NOMO-1 (cell line): Measurements from ENCODE around the gene ANKS1A.

Experiments used
- DNase-seq, 2 experiments: peaks; one replicate each; lab custom pipeline; 2025; ENCODE audit not compliant: unreplicated experiment in 2 of 2; lab: John Stamatoyannopoulos, UW

Gene ANKS1A

DNA sequence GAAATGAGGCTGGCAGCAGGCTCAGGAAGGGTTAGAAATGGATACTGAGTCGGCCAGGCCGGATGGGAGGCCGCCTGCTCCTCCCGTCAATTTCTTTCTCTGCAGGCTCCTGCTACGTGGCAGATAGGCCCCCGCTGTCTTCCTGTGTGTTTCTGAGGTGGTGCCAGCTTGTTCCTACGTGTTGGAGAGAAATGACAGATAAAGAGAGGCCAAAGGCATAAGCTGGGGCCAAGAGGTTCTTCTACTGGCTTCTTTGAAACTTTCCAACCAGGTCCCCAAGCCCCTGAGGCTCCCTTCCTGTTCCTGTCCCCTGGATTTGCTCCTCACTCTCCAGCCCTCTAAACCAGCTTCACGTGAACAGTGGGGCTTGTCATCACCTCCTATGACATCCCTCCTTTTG is 175.2 kb downstream of the ANKS1A start:
- no peak for DNase-seq

DNA sequence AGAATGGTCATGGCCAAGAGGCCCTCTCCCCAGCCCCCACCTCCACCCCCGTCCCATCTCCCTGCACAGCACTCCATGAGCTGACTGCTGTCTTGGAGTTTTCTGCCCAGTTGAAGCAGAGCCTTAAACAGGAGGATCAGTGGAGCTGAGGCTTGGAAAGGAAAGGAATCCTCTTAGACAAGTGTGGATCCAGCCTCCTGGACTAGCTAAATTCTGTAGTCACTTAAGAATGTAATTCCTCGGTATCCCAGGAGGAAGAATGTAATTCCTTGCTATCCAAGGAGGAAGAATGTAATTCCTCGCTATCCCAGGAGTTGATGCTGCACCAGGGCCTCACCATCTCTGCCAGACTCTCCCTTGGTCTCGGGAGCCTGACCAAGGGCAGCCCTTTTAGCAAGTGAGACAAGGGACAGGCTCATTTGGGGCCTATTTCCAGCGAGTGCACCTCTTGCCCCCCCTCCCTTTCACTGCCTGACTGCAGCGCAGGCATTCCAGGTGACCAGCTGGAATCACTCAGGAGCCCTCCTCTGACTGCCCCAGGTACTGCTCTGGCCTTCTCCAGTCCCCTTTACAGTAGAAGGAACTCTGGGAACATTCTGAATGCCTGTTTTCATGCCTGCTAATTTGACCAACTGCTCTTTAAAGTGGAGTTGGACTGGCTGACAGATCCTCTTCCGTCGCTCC is 175.8 kb downstream of the ANKS1A start:
- no peak for DNase-seq

DNA sequence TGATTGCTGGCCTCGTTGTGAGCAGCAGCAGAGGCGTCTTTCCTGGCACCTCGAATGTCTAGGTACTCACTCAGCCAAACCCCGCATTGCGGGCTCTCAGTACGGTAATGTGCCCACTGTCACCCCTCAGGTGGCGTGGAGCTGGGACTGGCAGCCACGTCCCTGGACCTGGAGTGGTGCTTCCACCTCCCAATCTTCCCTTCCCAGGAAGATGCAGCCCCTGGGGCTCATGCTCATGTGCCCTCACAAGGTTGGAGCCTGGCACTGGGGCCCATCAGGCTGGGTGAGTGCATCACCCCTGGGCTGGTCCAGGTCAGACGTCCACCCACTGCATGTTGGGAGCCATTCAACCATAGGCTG is 176.4 kb downstream of the ANKS1A start:
- no peak for DNase-seq

DNA sequence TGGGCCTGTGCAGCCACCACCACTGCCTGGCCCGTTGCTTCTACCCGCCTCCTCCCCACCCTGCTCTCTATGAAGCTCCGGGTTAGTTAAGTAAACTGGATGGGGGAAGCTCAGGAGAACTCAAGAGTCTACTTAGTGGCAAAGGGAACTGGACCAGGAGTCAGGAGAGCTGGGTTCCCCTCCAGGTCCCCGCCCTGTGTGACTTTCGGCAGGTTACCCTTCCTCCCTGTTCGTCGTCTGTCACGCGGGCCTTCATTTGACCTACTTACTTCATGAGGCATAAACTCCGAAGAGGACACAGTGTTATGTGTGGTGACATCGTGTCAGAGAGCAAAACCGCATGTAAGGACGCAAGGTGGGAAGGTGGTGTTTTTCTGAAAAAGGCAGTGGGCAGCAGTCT is 176.8 kb downstream of the ANKS1A start:
- DNase-seq, result no peak

DNA sequence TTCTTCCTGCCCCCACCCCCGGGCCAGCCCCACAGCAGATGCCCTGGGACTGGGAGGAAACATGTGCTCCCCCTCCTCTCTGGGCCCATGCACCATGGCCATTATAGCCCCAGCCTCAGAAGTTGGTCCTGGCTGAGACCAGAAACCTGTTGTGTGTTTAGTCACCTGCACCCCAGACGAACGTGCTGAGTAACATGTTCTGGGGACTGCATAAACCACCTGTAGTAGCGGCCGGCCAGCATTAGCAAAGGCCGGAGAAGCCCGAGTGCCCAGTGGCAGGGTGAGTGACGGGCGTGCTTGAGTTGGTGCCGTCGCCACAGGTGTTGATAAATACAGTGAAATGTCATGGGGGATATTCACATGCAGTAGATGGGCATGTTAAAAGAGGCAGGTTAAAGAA is 178.2 kb downstream of the ANKS1A start:
- DNase-seq, result no peak

DNA sequence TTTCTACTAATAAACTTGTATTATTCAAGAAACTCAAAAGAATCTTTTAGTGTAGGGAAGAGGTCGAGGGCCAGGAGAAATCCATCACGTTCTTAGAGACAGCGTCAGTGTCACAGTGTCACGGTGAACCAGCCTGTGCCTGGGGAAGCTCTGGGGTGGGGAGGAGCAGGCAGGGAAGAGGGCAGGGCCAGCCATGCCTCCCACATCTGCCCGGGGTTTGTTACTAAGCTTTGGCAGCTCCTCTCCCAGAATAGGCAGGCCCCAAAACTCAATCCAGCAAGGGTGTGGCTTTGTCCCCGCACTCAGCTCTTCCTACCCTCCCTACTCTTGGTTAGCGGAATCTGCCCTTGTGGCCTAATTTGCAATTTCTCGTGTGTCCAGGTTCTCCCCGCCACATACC is 179.2 kb downstream of the ANKS1A start:
- no peak for DNase-seq

DNA sequence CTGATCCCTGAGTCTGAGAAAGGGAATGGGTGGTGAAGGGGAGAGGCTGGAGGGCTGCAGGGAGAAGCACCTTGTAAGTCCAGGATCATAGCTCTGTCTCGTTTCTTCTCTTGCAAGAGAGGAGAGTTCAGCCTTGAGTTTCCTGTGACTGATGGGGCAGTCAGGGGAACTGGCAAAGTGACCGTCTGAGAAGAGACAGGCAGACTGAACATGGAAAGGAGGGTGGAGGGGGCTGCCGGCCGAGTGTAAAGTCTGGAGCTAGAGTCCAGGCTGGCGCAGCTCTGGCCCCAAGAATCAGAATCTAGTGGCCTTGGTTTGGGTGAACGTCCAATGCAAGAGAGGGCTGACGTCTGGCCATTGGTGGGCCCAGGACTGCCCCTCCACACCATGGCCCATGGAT is 179.6 kb downstream of the ANKS1A start:
- DNase-seq, result no peak

DNA sequence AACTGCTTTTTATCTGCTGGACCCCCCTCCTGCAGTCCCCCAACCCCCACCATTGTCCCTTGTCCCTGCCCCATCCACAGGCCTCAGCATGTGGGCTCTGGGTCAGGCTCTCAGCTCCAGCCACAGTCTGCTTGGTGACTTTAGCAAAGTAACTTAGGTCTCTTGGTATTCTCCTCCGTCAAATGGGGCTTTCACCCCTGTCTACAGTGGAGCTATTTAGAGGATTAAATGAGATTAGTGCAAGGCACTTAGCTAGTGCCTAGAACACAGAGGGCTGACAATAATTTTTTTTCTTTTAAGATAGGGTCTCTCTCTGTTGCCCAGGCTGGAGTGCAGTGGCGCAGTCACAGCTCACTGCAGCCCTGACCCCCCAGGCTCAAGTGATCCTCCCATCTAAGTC is 180.2 kb downstream of the ANKS1A start:
- no peak for DNase-seq

DNA sequence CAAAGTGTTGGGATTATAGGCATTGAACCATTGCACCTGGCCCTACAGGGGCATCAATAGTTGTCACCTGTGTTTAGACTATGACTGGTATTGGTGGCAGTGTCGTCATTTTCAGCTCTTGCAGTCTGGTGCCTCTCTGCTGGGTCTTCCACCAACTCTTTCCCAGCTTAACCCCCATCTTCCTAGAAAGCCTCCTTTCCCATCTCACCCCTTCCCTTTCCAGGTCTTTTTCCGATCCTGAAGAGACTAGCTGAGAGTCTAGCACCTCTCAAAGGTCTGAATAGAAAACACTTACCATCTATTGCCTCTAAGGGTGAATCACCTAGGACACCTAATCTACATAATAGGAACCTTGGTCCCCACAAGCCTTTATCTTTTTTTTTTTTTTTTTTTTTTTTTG is 181.1 kb downstream of the ANKS1A start:
- DNase-seq, result no peak

DNA sequence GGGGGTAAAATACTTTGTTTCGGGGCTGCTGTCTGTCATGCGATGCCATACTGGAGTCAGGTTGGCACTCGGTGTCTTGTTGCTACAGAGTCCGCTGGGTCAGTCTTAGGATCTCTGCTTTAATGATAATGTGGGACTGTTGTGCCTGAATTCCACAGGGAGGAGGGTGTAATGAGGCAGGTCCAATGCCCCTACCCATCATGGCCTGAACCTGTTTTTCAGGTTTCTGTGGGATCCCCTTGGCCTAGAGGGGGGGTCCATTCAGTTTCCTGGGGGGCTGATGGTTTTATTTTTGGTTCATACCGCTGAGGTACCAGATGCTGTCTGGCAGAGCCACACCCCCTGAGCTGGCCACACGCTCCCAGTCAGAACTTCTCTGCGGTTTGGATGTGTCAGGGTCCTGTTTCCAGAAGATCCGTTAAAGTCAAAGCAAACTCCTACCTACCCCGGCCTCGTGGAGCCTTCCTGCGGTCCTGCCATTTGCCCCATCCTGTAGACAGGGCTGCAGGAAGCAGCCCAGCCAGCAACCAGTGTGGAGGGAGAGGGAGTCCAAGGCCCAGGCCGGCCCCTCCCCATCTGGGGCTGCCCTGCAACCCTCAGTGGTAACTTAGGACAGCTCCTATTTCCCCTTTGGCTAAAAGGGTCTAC is 182.4 kb downstream of the ANKS1A start:
- DNase-seq, result no peak

DNA sequence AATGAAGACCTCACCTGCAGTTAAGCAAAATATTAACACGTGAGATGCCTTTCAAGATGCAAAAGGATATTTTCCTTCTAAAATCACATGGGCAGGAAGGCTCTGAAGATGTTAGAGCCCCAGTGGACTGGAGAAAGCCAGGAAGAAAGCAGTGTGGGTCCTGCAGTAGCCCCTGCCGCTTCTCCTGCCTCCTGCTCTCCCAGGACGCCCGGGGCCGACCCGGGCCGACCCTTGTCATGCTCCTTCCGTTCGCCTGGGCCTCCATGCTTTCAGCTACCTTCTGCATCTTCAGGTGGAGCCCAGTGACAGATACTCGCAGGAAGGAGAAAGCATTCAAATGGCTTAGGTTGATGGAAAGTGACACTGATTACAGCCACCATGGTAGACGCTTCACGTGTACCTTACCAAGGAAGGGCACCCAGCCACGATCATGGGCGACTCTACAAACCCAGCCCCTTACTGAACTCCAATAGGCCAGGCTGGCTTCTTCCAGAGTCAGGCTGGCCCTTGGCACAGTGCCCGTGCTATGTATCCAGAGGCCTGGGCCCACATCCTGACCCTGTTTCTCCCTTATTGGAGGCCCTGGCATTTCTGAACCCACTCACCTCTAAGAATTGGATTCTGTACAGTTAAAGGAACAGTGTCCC is 183.1 kb downstream of the ANKS1A start:
- DNase-seq, result no peak

DNA sequence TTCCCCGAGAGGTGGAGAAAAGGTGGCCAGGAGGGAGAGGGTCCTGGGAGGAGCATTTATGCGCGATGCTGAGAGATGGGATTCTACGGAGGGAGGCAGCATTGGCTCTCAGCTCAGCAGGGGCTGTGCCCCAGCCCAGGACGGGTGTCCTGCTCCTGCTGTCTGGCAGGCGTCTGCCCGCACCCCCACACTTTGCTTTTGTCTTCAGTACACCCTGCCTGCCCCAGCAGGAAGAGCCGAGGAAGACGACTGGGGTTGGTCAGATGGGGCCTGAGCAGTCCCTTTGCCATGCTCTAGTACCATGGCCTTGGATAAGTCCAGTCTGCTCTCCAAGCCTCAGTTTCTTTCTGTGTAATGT is 183.6 kb downstream of the ANKS1A start:
- no peak for DNase-seq

DNA sequence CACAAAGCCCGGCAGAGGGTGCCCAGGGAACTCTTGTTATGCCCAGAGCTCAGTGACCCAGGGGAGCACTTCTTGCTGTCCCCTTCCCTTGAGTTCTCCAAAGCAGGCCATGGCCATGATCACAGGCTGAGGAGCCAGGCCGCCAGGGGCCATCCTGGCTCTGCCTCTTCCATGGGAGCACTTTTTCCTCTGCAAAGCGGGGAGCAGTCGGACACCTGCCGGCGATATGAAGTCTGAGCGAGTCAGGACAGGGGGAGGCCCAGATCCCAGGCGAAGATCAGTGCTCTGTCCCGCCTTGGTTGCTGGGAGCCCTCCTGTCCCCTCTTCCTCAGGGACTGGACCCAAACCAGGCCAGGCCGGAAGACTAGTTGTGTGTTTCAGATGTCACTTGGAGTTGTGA is 184.2 kb downstream of the ANKS1A start:
- DNase-seq, result no peak

DNA sequence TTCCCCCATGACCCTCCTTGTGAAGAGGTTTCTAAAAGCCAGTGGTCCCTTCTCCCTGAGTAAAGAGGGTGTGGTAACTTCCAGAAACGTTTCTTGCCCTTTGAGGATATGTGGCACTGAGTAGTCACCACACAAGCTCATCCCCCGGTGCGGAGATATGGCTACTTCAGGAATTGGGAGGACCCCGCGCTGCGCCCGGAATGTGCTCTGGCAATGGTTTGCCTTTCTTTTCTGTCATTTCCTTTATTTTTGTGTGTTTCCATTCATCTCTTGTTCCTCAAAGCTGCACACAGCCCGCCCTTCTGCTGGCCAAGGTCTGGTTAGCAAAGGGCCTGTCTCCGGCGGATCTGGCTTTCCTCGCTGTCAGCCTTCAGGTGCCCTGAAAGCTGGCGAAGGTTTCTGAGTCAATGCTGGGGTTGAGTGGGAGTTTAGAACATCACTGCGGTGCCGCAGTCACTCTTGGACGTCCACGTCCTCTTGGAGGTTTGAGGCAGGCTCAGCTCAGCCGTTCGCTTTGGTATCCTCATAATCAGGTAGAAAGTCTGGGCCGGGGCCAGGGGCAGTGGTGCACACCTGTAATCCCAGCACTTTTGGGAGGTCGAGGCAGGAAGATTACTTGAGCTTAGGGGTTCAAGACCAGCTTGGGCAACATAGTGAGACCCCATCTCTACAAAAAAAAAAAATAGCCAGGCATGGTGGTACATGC is 184.9 kb downstream of the ANKS1A start:
- no peak for DNase-seq

DNA sequence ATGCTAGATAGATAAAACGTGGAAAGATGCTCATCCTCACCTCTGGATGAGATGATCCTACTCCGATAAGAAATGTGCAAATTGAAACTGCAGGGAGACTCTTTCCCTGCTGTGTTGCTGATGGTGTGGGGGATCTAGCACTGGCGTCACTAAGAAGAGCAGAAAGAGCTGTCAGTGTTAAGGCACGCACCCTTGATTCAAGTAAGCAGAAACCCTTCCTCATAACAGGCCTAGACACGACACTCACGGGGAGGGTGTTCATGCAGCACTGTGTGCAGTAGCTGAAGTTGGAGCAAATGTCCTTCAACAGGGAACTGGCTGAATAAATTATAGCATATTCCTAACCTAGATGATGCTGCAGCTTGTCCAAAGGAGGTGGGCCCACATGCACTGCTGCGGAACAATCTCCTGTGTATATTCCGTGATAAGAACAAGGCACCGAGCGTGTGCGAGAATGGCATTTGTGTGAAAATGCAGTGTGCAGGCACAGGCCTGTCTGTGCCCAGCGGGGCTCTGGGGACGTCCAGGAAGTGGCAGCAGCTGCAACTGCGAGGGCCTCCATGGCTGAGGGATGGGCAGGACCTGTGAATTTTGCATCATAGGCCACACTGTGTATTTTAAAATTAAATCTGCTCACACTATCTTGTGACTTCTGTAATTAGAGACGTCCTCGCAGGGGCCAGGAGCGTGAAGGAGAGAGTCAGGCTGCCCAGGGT is 188.1 kb downstream of the ANKS1A start:
- no peak for DNase-seq

DNA sequence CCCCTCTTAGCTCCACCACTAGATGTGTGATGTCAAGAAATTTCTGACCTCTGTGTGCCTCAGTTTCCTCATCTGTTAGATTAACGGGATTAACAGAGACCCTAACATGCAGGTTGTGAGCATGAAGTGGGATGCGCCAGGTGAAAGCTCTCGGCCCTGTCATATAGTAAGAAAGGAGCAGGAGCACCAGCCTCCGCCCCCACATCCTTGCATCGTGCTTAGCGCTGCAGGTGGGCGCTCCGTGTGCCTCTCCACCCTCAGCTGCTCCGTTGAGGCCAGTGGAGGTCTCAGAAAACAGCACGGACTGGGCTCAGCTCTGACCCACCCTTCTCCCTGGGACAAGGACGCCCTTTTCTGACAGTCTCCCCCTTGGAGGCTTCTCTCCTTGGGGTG is 188.7 kb downstream of the ANKS1A start:
- DNase-seq, result no peak

DNA sequence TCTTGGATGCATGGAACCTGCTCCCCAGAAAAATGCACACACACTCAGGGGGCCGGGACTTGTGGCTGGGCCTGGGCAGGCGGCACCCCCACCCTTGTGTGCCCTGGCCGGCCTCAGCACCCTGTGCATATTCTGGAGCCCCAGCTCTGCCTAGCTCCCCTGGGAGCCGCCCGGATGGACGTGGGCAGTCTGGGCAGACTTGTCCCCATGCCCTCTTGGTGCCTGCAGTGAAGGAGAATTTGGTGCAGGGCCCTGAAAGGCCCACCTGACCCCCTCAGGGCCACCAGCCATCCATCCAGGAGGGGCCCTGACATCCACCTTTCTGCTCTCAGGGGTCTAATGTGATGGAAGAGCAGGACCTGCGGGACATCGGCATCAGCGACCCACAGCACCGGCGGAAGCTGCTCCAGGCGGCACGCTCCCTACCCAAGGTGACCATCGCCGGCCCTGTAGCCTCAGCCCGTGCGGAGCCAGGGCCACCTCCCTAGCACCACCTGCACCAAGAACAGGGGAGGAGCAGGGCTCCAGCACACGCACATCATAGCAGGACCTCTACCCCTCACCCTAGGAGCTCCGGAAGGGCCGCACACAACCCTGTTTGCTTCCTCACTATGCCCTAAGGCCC is 189.3 kb downstream of the ANKS1A start:
- DNase-seq, result no peak

DNA sequence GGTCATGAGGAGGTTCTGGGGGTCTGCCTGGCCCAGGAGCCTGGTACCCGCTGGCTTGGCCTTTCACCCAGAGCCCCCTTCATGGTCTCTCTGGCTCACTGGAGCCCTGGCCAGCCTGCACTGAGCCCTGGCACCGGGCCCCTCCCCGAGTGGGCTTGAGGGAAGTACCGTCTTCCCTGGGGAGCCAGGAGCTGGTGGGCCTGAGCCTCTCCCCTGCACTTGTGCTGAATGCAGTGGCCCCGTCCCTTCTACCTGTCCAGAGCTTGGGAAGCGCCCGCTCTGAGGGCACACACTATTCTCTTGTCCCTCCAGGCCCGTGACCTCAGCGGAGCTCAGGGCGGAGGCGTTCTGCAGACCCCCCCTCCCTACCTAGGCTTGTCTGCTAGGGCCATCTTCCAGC is 189.8 kb downstream of the ANKS1A start:
- DNase-seq, result no peak

DNA sequence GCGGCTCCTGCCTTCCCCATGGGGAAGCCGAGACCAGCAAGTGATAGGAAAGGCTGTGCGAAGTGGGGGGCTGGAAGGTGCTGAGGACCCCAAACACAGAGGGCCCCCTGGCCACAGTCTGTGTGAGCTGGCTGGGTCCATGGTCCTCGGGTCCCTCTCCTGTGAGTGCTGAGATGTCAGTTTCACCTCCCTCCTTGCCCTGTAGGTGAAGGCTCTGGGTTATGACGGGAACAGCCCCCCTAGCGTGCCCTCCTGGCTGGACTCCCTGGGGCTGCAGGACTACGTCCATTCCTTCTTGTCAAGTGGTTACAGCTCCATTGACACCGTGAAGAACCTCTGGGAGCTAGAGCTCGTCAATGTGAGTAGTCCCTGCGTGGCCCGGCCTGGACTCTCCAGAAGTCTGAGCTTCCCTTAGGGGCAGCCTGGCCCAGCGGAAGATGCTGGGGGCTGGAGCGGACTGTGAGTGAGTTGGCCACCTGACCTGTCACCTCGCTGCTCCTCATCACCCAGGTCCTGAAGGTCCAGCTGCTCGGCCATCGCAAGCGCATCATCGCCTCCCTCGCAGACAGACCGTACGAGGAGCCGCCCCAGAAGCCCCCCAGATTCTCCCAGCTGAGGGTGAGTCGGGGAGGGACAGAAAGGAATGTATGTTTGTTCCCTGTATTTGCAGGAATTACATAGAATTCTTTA is 190.4 kb downstream of the ANKS1A start:
- no peak for DNase-seq

DNA sequence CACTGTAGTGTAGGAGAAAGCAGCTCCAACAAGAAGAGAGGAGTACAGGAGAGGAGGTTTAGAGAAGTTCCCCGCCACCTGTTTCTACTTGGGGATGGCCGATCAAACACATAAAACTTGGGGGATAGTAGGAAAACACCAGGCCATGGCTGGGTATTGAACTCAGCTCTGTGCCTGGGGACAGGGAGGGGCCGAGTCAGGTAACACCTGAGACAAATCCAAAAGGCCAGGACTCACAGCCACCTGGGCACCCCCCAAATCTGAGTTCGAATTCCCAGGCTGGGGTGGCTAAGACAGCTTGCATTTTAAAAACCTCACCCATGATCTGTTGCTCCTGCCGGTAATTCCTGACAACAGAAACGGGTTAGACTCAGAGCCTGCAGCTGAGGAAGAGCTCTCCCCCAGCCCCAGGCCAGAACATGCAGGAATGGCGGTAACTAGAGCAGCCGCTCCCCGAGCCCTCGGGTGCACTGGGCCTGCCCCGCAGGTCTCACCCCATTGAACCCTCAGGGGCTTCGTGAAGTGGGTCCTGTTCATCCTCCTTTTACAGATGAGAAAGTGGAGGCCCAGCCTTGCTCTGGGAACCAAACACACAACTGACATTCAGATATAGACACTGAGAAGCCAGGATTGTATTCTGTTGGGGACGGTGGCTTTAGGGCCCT is 191.1 kb downstream of the ANKS1A start:
- DNase-seq, result no peak
